ENCODE results near the gene CD55. TPM values are rescaled to one million over a fixed set of nuclear protein-coding genes. Genes with fewer than 3 reads are reported as not detected.

Gene CD55
- total and polyA plus RNA-seq, 2 of the 8 experiments (the other 6 are each of a cell fraction or from before 2014, with no cell fraction given) = 20.1 to 22.8 TPM

- no peak overlapping the region for H3K9ac ChIP-seq (replicated peaks in 1 of 4; ENCODE audit: extremely low read depth in 1 of 4, low read depth in 3 of 4, low read length in 3 of 4)
Measured at GRCh38 chr1:207329469-207329868, 8.0 kb downstream of the CD55 start.

More at GRCh38 chr1:207329469-207329868, 8.0 kb downstream of the CD55 start:
- Histone ChIP-seq H3K4ac (replicated peaks; ENCODE audit: insufficient read length, low read depth, low read length) (no peak overlapping the region), H2BK20ac (ENCODE audit: low read length) (no peak overlapping the region), H3K23ac (ENCODE audit: insufficient read length) (no peak overlapping the region), H3K18ac (ENCODE audit: extremely low read depth, low read length) (no peak overlapping the region), H3K4me1 (replicated peaks in 1 of 4; ENCODE audit: control insufficient read depth in 3 of 4, insufficient read depth in 4 of 4, low read length in 3 of 4) (no peaks in the 10 kb centered on the region), H2BK15ac (ENCODE audit: low read length) (no peak overlapping the region), H2BK12ac (ENCODE audit: low read depth, low read length) (no peak overlapping the region), H3K14ac (ENCODE audit: insufficient read length) (no peak overlapping the region), H3K79me1 (ENCODE audit: low read depth, low read length) (no peaks in the 10 kb centered on the region), H3K4me3 (ENCODE audit: extremely low read depth in 1 of 4, insufficient read depth in 2 of 4, low read depth in 3 of 4, low read length in 4 of 4) (no peak overlapping the region), H3K79me2 (ENCODE audit: control insufficient read depth in 1 of 2, insufficient read depth in 2 of 2, low read length in 2 of 2) (no peaks in the 10 kb centered on the region), H3K56ac (replicated peaks; ENCODE audit: insufficient read length, low read depth, low read length) (no peak overlapping the region), H3K4me2 (ENCODE audit: insufficient read depth in 1 of 2, low read depth in 2 of 2, low read length in 2 of 2) (no peak overlapping the region), H2BK120ac (replicated peaks; ENCODE audit: low read depth, low read length) (no peak overlapping the region), H4K5ac (ENCODE audit: insufficient read length, low read depth, low read length) (no peak overlapping the region), H3K27me3 (replicated peaks in 1 of 4; ENCODE audit: control insufficient read depth in 3 of 4, extremely low read depth in 1 of 4, insufficient read depth in 3 of 4, low read length in 3 of 4) (no peaks in the 10 kb centered on the region), H3K36me3 (ENCODE audit: control insufficient read depth in 2 of 4, insufficient read depth in 4 of 4, low read length in 3 of 4) (peaks cover 8 to 76% (median 31%) of the 10 kb centered on the region in 4 experiments), H3K27ac (ENCODE audit: low read depth, low read length) (no peak overlapping the region), H2AK5ac (ENCODE audit: low read depth, low read length) (no peak overlapping the region), H2AFZ (ENCODE audit: low read length) (no peak overlapping the region), H3K9me3 (ENCODE audit: insufficient read depth in 2 of 2, low read depth in 1 of 2, low read length in 1 of 2) (no peaks in the 10 kb centered on the region), H4K8ac (ENCODE audit: extremely low read depth, insufficient read depth, low read length) (no peak overlapping the region), H3K23me2 (ENCODE audit: low read depth, low read length) (no peaks in the 10 kb centered on the region), H4K91ac (replicated peaks; ENCODE audit: insufficient read length, low read length) (no peak overlapping the region), H4K20me1 (replicated peaks in 1 of 2; ENCODE audit: control insufficient read depth in 1 of 2, insufficient read depth in 2 of 2, low read length in 2 of 2) (peaks cover 0 to 3% of the 10 kb centered on the region in 2 experiments), H2BK5ac (ENCODE audit: low read depth, low read length) (no peak overlapping the region)
- ChIA-PET POLR2A (ENCODE audit: partially characterized antibody) (interaction anchor here (0.9 to 1.6 kb wide), 2 partner anchors 8 to 70 kb away, joined by 3 to 6 read pairs; partner anchors contain the start of gene CD55), CTCF (ENCODE audit: partially characterized antibody) (interaction anchor here (1.0 kb wide), 1 partner anchor 147 kb away, joined by 3 read pairs; no protein-coding TSS in a partner anchor)
- TF ChIP-seq RFX5 (IDR thresholded peaks at IDR 0.05; ENCODE audit: borderline replicate concordance, low read depth, low read length) (no peak), SUZ12 (IDR thresholded peaks at IDR 0.05; ENCODE audit: low read length) (no peak), CBX5 (IDR thresholded peaks at IDR 0.05; ENCODE audit: low read depth, low read length) (no peak), USF2 (IDR thresholded peaks at IDR 0.05; ENCODE audit: low read length) (no peak), TAF7 (optimal IDR thresholded peaks at IDR 0.05; ENCODE audit: borderline replicate concordance, low read depth, low read length) (no peak), TBP (IDR thresholded peaks at IDR 0.05; ENCODE audit: low read depth, low read length) (no peak), CBX8 (IDR thresholded peaks at IDR 0.05; ENCODE audit: borderline replicate concordance, low read depth, low read length) (no peak), TEAD4 (IDR thresholded peaks at IDR 0.05; ENCODE audit: low read depth, low read length) (no peak), PHF8 (conservative IDR thresholded peaks at IDR 0.05; ENCODE audit: low read depth, low read length) (no peak)
- FAIRE-seq = no peak
- WGBS, 2 experiments (ENCODE audit: extremely low coverage in 1 of 2, insufficient coverage in 1 of 2, insufficient read length in 1 of 2, insufficient replicate concordance in 2 of 2, low coverage in 1 of 2, low lambda C conversion rate in 2 of 2, missing lambda C conversion rate in 1 of 2) = 98% methylated on average over 3 of the region's 3 CpGs; no CpG with 5 or more reads in 1 of the 2 experiments
- DNase-seq (ENCODE audit: low read depth in 1 of 2, low spot score in 2 of 2) = no peak
